DND-41 (cell line): ENCODE data around the gene FGFBP3.

Source experiments
- EZH2 ChIP-seq: IDR thresholded peaks from 3 replicates; pipeline ENCODE4 v1.6.1; 2012; ENCODE audit warnings: borderline replicate concordance, low read depth, mild to moderate bottlenecking, moderate library complexity, low read length, inconsistent platforms; ENCODE audit not compliant: severe bottlenecking
- TF ChIP-seq, protein P1 (sequence below): IDR thresholded peaks from 2 replicates; pipeline ENCODE4 v1.5.1; 2012; ENCODE audit warnings: borderline replicate concordance, low read length, moderate library complexity, mild to moderate bottlenecking; ENCODE audit not compliant: poor library complexity, severe bottlenecking; ENCODE audit errors: extremely low read depth

DNA sequence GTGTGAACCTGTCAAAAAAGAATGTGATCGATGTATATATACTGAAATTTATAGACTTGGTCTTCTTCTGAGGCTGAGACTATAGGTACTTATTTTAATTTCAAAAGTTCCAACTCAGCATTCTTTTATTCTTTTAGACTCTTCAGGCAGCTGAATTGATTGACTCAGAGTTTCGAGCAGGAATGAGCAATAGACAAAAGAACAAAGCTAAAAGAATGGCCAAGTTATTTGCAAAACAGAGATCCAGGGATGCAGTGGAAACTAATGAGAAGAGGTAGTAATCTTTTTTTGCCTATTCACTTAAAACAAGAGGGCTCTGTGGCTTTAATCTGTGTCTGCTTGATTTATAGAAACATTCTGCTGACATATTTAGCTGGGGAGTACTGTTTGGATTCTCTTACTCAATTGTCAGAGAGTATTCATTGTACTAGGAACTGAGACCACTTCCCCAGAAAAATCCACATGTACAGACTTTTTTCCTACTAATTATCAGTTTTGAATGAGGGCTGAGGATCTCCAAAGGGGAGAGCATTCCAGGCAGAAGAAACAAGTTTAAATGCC, 44.4 kb upstream of the FGFBP3 start:
- TF ChIP-seq, protein P1, sequence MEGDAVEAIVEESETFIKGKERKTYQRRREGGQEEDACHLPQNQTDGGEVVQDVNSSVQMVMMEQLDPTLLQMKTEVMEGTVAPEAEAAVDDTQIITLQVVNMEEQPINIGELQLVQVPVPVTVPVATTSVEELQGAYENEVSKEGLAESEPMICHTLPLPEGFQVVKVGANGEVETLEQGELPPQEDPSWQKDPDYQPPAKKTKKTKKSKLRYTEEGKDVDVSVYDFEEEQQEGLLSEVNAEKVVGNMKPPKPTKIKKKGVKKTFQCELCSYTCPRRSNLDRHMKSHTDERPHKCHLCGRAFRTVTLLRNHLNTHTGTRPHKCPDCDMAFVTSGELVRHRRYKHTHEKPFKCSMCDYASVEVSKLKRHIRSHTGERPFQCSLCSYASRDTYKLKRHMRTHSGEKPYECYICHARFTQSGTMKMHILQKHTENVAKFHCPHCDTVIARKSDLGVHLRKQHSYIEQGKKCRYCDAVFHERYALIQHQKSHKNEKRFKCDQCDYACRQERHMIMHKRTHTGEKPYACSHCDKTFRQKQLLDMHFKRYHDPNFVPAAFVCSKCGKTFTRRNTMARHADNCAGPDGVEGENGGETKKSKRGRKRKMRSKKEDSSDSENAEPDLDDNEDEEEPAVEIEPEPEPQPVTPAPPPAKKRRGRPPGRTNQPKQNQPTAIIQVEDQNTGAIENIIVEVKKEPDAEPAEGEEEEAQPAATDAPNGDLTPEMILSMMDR = no peak
- TF ChIP-seq EZH2 = no peak
